Measurements from ENCODE around the gene SHPK. TPM values are rescaled to one million over a fixed set of nuclear protein-coding genes. Genes with fewer than 3 reads are reported as not detected.

SHPK gene, protein sequence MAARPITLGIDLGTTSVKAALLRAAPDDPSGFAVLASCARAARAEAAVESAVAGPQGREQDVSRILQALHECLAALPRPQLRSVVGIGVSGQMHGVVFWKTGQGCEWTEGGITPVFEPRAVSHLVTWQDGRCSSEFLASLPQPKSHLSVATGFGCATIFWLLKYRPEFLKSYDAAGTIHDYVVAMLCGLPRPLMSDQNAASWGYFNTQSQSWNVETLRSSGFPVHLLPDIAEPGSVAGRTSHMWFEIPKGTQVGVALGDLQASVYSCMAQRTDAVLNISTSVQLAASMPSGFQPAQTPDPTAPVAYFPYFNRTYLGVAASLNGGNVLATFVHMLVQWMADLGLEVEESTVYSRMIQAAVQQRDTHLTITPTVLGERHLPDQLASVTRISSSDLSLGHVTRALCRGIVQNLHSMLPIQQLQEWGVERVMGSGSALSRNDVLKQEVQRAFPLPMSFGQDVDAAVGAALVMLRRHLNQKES
- 12.4 to 17.6 TPM (median 15.0 TPM) in 5 replicates for total RNA-seq (2022; extraction: Qiagen RNA extraction; ENCODE audit: low read depth)

GRCh38 chr17:3636154-3636907, at the start of gene SHPK, which contains the start of gene CTNS:
Gene SHPK (minus strand): TSS chr17:3636250. CDS start chr17:3636219, 31 bp downstream.
Gene CTNS (plus strand): TSS chr17:3636760. CDS start chr17:3640207, 3,447 bp downstream.

DNA sequence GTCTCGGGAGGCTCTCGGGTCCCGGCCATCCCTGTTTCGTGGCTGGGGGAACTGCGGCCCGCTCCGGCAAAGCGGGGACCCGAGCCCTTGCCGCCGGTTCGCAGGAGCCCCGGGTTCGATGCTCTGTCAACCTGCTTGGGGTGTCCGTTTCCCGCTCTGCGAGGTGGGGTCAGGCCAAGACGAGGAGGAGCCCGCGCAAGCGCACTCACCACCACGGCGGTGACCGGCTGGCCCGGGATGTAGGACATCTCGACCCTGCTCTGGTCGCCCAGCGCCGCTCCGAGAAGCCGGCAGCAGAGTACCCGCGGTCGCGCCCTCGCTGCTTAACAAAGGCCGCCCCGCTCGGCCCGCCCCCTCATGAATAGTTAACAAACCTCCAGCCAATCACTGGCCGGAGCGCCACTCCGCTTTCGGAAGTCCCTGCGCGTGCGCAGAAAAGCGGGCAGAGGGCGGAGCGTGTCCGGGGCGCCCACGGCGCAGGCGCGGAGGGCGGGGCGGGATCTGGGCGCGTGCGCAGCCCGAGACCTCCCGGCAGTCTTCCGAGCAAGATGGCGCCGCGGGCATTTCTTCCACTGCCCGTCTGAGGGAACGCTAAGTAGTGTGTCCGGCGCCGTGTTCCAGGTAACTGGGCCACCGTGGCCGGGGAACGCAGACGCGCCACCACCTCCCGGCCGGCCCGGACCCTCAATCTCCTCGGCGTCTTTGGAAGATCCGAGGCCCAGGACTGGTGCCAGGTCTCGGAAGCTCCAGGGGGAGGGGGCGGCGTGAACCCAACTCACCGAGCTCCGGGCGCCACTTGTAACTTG, 32.4 kb upstream of the SHPK start, which contains the start of the genes EMC6 and TAX1BP3:
TSS of gene EMC6 (plus strand) at position 534 of the 806 bp plus-strand sequence. CDS start 335 bp downstream, outside the sequence.
TSS of gene TAX1BP3 (minus strand) at position 300 of the 806 bp plus-strand sequence. CDS start at position 248, 52 bp downstream.

Other genes with a start within 250 kb of the SHPK start
- not detected in 5 replicates for gene OR3A2, start 249.9 kb downstream of the SHPK start, total RNA-seq (2022; extraction: Qiagen RNA extraction; ENCODE audit: low read depth)
- not detected in 5 replicates for gene OR1E1, start 237.8 kb downstream of the SHPK start, total RNA-seq (2022; extraction: Qiagen RNA extraction; ENCODE audit: low read depth)
- gene OR3A3, start 224.9 kb downstream of the SHPK start, total RNA-seq (2022; extraction: Qiagen RNA extraction; ENCODE audit: low read depth) = not detected in 5 replicates
- gene OR1E2, start 202.4 kb downstream of the SHPK start, total RNA-seq (2022; extraction: Qiagen RNA extraction; ENCODE audit: low read depth) = not detected in 5 replicates
- gene SPATA22, start 164.4 kb downstream of the SHPK start, total RNA-seq (2022; extraction: Qiagen RNA extraction; ENCODE audit: low read depth) = not detected in 5 replicates
- gene ASPA, start 160.3 kb downstream of the SHPK start, total RNA-seq (2022; extraction: Qiagen RNA extraction; ENCODE audit: low read depth) = not detected in 5 replicates
- 0.18 to 0.44 TPM (median 0.41 TPM) in 5 replicates for gene TRPV3, start 78.4 kb downstream of the SHPK start, total RNA-seq (2022; extraction: Qiagen RNA extraction; ENCODE audit: low read depth)
- gene TRPV1, start 26.8 kb downstream of the SHPK start, total RNA-seq (2022; extraction: Qiagen RNA extraction; ENCODE audit: low read depth) = 3.6 to 5.2 TPM (median 4.6 TPM) in 5 replicates
- gene CTNS, start 510 bp upstream of the SHPK start, total RNA-seq (2022; extraction: Qiagen RNA extraction; ENCODE audit: low read depth) = 14.0 to 16.5 TPM (median 14.8 TPM) in 5 replicates
- 304 to 331 TPM (median 314 TPM) in 5 replicates for gene TAX1BP3, start 32.3 kb upstream of the SHPK start, total RNA-seq (2022; extraction: Qiagen RNA extraction; ENCODE audit: low read depth)
- gene EMC6, start 32.6 kb upstream of the SHPK start, total RNA-seq (2022; extraction: Qiagen RNA extraction; ENCODE audit: low read depth) = 99.6 to 155 TPM (median 149 TPM) in 5 replicates
- gene P2RX5, start 59.9 kb upstream of the SHPK start, total RNA-seq (2022; extraction: Qiagen RNA extraction; ENCODE audit: low read depth) = 12.3 to 23.6 TPM (median 21.9 TPM) in 5 replicates
- 14.8 to 19.7 TPM (median 15.7 TPM) in 5 replicates for gene HASPIN, start 87.7 kb upstream of the SHPK start, total RNA-seq (2022; extraction: Qiagen RNA extraction; ENCODE audit: low read depth)
- gene ITGAE, start 164.9 kb upstream of the SHPK start, total RNA-seq (2022; extraction: Qiagen RNA extraction; ENCODE audit: low read depth) = 88.1 to 104 TPM (median 96.7 TPM) in 5 replicates
- 31.5 to 35.7 TPM (median 33.5 TPM) in 5 replicates for gene NCBP3, start 210.0 kb upstream of the SHPK start, total RNA-seq (2022; extraction: Qiagen RNA extraction; ENCODE audit: low read depth)

Data from A549 treated with DMSO at 1 μM for 4 hours (cell line).